ENCODE data around the gene TMEM190. TPM values are rescaled to one million over a fixed set of nuclear protein-coding genes. Genes with fewer than 3 reads are reported as not detected.

TMEM190 gene
- total RNA-seq, 4 donors from 2014 or later: not detected

DNA sequence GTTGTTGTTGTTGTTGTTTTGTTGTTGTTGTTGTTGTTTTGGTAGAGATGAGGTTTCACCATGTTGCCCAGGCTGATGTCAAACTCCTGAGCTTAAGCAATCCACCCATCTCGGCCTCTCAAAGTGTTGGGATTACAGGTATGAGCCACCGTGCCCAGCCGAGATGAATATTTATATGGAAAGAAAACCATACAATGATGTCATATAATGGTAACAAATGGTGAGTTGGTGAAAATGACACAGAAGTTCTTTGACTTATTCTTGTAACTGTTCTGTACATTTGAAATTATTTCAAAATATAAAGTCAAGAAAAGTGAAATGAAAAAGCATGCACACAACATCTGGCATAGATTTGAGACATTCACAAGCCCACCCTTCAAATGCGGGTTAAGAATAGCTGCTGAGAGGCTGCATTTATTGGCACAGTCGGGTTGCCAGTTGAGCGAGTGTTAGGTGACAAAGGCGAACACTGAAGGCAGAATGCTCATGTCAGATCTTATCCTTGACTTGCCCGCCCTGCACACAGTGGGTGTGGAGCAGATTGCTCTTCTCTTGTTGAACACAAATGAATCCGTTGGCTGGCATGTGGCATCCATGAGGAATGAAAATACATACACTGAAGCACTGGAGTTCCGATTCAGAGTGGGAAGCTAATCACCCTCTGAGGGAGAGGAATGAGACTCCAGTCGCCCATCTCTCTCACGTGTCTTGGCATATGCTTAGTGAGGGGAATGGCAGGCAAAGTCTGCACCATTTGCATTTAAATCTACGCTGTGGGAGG is 46.8 kb downstream of the TMEM190 start:
- ATAC-seq: no peak

DNA sequence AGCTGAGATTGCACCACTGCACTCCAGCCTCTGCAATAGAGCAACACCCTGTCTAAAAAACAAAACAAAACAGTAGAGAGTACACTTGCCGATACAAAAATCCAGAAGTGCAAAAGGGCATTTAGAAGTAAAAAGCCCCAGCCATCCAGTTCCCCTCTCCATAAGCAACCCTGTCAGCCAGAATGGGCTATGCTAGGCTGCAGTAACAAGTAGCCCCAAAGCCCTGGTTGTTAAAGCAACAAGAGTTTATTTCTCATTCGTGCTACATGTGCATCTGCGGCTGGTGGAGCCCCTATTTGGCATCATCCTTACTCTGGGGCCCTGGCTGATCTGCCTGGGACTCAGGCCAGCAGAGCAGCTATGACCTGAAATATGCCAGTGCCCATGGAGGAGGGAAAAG is 47.9 kb downstream of the TMEM190 start:
- WGBS, 2 donors (ENCODE audit: low coverage in 1 of 2): 82% methylated on average over 3 of the region's 3 CpGs; no CpG with 5 or more reads in 1 of the 2 donors
- H3K27me3 ChIP-seq: peaks cover 73% of the 10 kb centered on the region
- no peak for ATAC-seq
- TF ChIP-seq, protein P1, sequence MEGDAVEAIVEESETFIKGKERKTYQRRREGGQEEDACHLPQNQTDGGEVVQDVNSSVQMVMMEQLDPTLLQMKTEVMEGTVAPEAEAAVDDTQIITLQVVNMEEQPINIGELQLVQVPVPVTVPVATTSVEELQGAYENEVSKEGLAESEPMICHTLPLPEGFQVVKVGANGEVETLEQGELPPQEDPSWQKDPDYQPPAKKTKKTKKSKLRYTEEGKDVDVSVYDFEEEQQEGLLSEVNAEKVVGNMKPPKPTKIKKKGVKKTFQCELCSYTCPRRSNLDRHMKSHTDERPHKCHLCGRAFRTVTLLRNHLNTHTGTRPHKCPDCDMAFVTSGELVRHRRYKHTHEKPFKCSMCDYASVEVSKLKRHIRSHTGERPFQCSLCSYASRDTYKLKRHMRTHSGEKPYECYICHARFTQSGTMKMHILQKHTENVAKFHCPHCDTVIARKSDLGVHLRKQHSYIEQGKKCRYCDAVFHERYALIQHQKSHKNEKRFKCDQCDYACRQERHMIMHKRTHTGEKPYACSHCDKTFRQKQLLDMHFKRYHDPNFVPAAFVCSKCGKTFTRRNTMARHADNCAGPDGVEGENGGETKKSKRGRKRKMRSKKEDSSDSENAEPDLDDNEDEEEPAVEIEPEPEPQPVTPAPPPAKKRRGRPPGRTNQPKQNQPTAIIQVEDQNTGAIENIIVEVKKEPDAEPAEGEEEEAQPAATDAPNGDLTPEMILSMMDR (IDR thresholded peaks at IDR 0.05): no peak
- TF ChIP-seq POLR2AphosphoS5 (IDR thresholded peaks at IDR 0.05) (no peak), EP300 (IDR thresholded peaks at IDR 0.05) (no peak), POLR2A (IDR thresholded peaks at IDR 0.05) (no peak)
- H3K27ac ChIP-seq: no peak overlapping the region
- no peaks in the 10 kb centered on the region for H3K36me3 ChIP-seq
- no peak overlapping the region for H3K4me3 ChIP-seq
- H3K9me3 ChIP-seq: no peaks in the 10 kb centered on the region
- H3K4me1 ChIP-seq: no peaks in the 10 kb centered on the region

More for the DNA sequence above, 46.8 kb downstream of the TMEM190 start:
- 55 to 58% methylated on average over 6 to 13 of the region's 13 CpGs for WGBS, 2 donors (ENCODE audit: low coverage in 1 of 2)
- Histone ChIP-seq H3K4me1 (no peaks in the 10 kb centered on the region), H3K9me3 (no peaks in the 10 kb centered on the region), H3K27ac (no peak overlapping the region), H3K36me3 (no peaks in the 10 kb centered on the region), H3K27me3 (peaks cover 71% of the 10 kb centered on the region), H3K4me3 (no peak overlapping the region)
- TF ChIP-seq EP300 (IDR thresholded peaks at IDR 0.05) (no peak), POLR2A (IDR thresholded peaks at IDR 0.05) (no peak), POLR2AphosphoS5 (IDR thresholded peaks at IDR 0.05) (no peak)
- TF ChIP-seq, protein P1 (IDR thresholded peaks at IDR 0.05): no peak

DNA sequence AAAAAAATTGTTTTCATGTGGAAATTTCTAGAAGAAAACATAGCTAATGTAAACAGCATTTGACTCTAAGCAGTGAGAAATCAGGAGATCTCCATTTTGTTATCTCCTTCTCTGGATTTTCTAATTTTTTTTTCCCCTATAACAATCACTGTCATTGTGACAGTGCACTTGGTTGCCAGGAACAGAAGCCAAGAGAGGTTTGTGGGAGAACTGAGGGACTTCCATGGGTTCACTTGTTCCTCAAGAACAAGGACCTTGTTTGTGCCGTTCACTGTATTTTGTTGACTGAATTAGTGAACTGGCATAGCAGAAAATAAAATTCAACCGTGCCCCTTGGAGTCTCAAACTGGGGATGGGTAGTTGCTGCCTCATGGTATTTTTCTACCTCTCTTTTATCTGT is 49.4 kb downstream of the TMEM190 start:
- Histone ChIP-seq H3K27me3 (peaks cover 81% of the 10 kb centered on the region), H3K4me3 (no peak overlapping the region), H3K4me1 (no peaks in the 10 kb centered on the region), H3K36me3 (no peaks in the 10 kb centered on the region), H3K27ac (no peak overlapping the region), H3K9me3 (no peaks in the 10 kb centered on the region)
- TF ChIP-seq, protein P1 (IDR thresholded peaks at IDR 0.05): no peak
- TF ChIP-seq EP300 (IDR thresholded peaks at IDR 0.05) (no peak), POLR2AphosphoS5 (IDR thresholded peaks at IDR 0.05) (no peak), POLR2A (IDR thresholded peaks at IDR 0.05) (no peak)
- no peak for ATAC-seq
- 66 to 75% methylated on average over 2 of the region's 2 CpGs for WGBS, 2 donors (ENCODE audit: low coverage in 1 of 2)

Other genes starting within 250 kb of the TMEM190 start
- gene TNNT1, start 227.6 kb upstream of the TMEM190 start, total RNA-seq: 1 to 10 TPM in 1 of 4 donors, not detected in 3; 4.4 TPM
- gene TNNI3, start 219.1 kb upstream of the TMEM190 start, total RNA-seq: not detected
- under 1 TPM in 2 of 4 donors, not detected in 2; 0.42 to 0.52 TPM for gene DNAAF3, start 210.2 kb upstream of the TMEM190 start, total RNA-seq
- gene SYT5, start 196.5 kb upstream of the TMEM190 start, total RNA-seq: under 1 TPM in 1 of 4 donors, not detected in 3; 0.13 TPM
- gene PTPRH, start 167.3 kb upstream of the TMEM190 start, total RNA-seq: 1 to 10 TPM in 3 of 4 donors, under 1 TPM in 1; 0.54 to 4.0 (median 1.4) TPM
- gene TMEM86B, start 148.1 kb upstream of the TMEM190 start, total RNA-seq: 1 to 10 TPM in 3 of 4 donors, not detected in 1; 1.7 to 3.8 (median 1.8) TPM
- 10 to 100 TPM; 32.6 to 79.4 (median 34.0) TPM for gene PPP6R1, start 117.8 kb upstream of the TMEM190 start, total RNA-seq
- 10 to 100 TPM; 20.9 to 37.1 (median 26.5) TPM for gene HSPBP1, start 96.7 kb upstream of the TMEM190 start, total RNA-seq
- 10 to 100 TPM in 1 of 4 donors, 1 to 10 TPM in 3; 4.0 to 19.8 (median 8.8) TPM for gene BRSK1, start 92.8 kb upstream of the TMEM190 start, total RNA-seq
- gene TMEM150B, start 51.5 kb upstream of the TMEM190 start, total RNA-seq: 10 to 100 TPM in 1 of 4 donors, 1 to 10 TPM in 2, not detected in 1; 2.2 to 12.4 (median 3.3) TPM
- 10 to 100 TPM in 2 of 4 donors, 1 to 10 TPM in 2; 3.4 to 11.2 (median 9.2) TPM for gene KMT5C, start 37.0 kb upstream of the TMEM190 start, total RNA-seq
- gene COX6B2, start 22.1 kb upstream of the TMEM190 start, total RNA-seq: not detected
- gene GARIN5B, start 13.6 kb upstream of the TMEM190 start, total RNA-seq: not detected
- under 1 TPM in 1 of 4 donors, not detected in 3; 0.67 TPM for gene IL11, start 6.4 kb upstream of the TMEM190 start, total RNA-seq
- 1 to 10 TPM in 2 of 4 donors, not detected in 2; 1.6 to 6.0 TPM for gene TMEM238, start 7.5 kb downstream of the TMEM190 start, total RNA-seq
- 100 to 1,000 TPM; 174 to 282 (median 271) TPM for gene RPL28, start 9.1 kb downstream of the TMEM190 start, total RNA-seq
- 10 to 100 TPM; 12.6 to 17.7 (median 15.4) TPM for gene UBE2S, start 31.0 kb downstream of the TMEM190 start, total RNA-seq
- gene SHISA7, start 66.5 kb downstream of the TMEM190 start, total RNA-seq: not detected
- 10 to 100 TPM; 39.0 to 78.5 (median 63.8) TPM for gene ISOC2, start 84.8 kb downstream of the TMEM190 start, total RNA-seq
- gene C19orf85, start 87.9 kb downstream of the TMEM190 start, total RNA-seq: not detected
- 10 to 100 TPM in 1 of 4 donors, 1 to 10 TPM in 3; 2.4 to 13.0 (median 4.9) TPM for gene ZNF628, start 99.8 kb downstream of the TMEM190 start, total RNA-seq
- gene NAT14, start 108.4 kb downstream of the TMEM190 start, total RNA-seq: 10 to 100 TPM in 1 of 4 donors, 1 to 10 TPM in 3; 7.4 to 14.0 (median 7.9) TPM
- gene SSC5D, start 111.6 kb downstream of the TMEM190 start, total RNA-seq: 10 to 100 TPM in 3 of 4 donors, 1 to 10 TPM in 1; 6.3 to 39.2 (median 23.5) TPM
- not detected for gene SBK2, start 160.3 kb downstream of the TMEM190 start, total RNA-seq
- under 1 TPM in 2 of 4 donors, not detected in 2; 0.40 TPM for gene SBK3, start 168.7 kb downstream of the TMEM190 start, total RNA-seq
- gene ZNF579, start 204.0 kb downstream of the TMEM190 start, total RNA-seq: 1 to 10 TPM; 2.8 to 6.9 (median 3.9) TPM
- 10 to 100 TPM in 2 of 4 donors, 1 to 10 TPM in 2; 4.7 to 11.2 (median 9.9) TPM for gene FIZ1, start 222.7 kb downstream of the TMEM190 start, total RNA-seq
- 10 to 100 TPM; 20.3 to 33.5 (median 26.4) TPM for gene ZNF524, start 223.5 kb downstream of the TMEM190 start, total RNA-seq
- gene ZNF865, start 228.8 kb downstream of the TMEM190 start, total RNA-seq: 10 to 100 TPM in 1 of 4 donors, 1 to 10 TPM in 3; 4.6 to 12.0 (median 6.4) TPM
- gene ZNF784, start 247.7 kb downstream of the TMEM190 start, total RNA-seq: 1 to 10 TPM in 3 of 4 donors, under 1 TPM in 1; 0.54 to 8.1 (median 4.8) TPM

Measured in gastroesophageal sphincter (tissue), 4 donors.